Measurements from ENCODE around the gene PTPRK. TPM values are rescaled to one million over a fixed set of nuclear protein-coding genes. Genes with fewer than 3 reads are reported as not detected.
A peak's percentile ranks its signal among the peaks of the same experiment; 100 is the strongest.

Gene PTPRK
- total and polyA plus RNA-seq, 4 experiments from 2014 or later = 0.47 to 1.5 (median 0.61) TPM; not detected in 1

GRCh38 chr6:128479048-128479666, 41.2 kb downstream of the PTPRK start:
- H3K4me3 Mint-ChIP-seq = peak overlapping the region; percentile 76 to 87 (median 81)
- H3K27ac Mint-ChIP-seq = peak overlapping the region in 2 of 7 donors; percentile 32 to 42
- peak overlapping the region in 1 of 2 donors; percentile 36 for H3K4me3 ChIP-seq (ENCODE audit: low read length in 2 of 2)
- H3K27ac ChIP-seq (ENCODE audit: low read depth, low read length) = no peak overlapping the region
- peaks cover 9 to 13% (median 10%) of the 10 kb centered on the region in 4 donors for H3K4me1 Mint-ChIP-seq
- intact Hi-C loops (cut with micrococcal nuclease) = no loop called here
- peaks cover 0 to 2% (median 0%) of the 10 kb centered on the region in 8 donors for H3K9me3 Mint-ChIP-seq
- no peaks in the 10 kb centered on the region for H3K9me3 ChIP-seq (ENCODE audit: control insufficient read depth in 1 of 2, low read length in 2 of 2)
- ChIA-PET POLR2A (ENCODE audit: partially characterized antibody) (no interaction called here), CTCF (ENCODE audit: partially characterized antibody) (no interaction called here)
- no peaks in the 10 kb centered on the region for H3K27me3 Mint-ChIP-seq
- no peak for DNase-seq
- no peaks in the 10 kb centered on the region for H3K36me3 ChIP-seq (ENCODE audit: insufficient read depth, low read length)
- H3K27me3 ChIP-seq (ENCODE audit: insufficient read depth, low read length) = no peaks in the 10 kb centered on the region
- no peaks in the 10 kb centered on the region for H3K36me3 Mint-ChIP-seq
- H3K4me1 ChIP-seq (ENCODE audit: insufficient read depth, low read length) = peaks cover 8% of the 10 kb centered on the region

GRCh38 chr6:128478230-128479047, 42.0 kb downstream of the PTPRK start:
- Histone ChIP-seq H3K4me3 (ENCODE audit: low read length in 2 of 2) (peak overlapping the region; percentile 16 to 36), H3K27ac (ENCODE audit: low read depth, low read length) (no peak overlapping the region), H3K4me1 (ENCODE audit: insufficient read depth, low read length) (peaks cover 8% of the 10 kb centered on the region), H3K9me3 (ENCODE audit: control insufficient read depth in 1 of 2, low read length in 2 of 2) (no peaks in the 10 kb centered on the region), H3K27me3 (ENCODE audit: insufficient read depth, low read length) (no peaks in the 10 kb centered on the region), H3K36me3 (ENCODE audit: insufficient read depth, low read length) (no peaks in the 10 kb centered on the region)
- ChIA-PET CTCF (ENCODE audit: partially characterized antibody) (no interaction called here), POLR2A (ENCODE audit: partially characterized antibody) (no interaction called here)
- H3K27me3 Mint-ChIP-seq = no peaks in the 10 kb centered on the region
- peaks cover 9 to 13% (median 10%) of the 10 kb centered on the region in 4 donors for H3K4me1 Mint-ChIP-seq
- H3K9me3 Mint-ChIP-seq = peaks cover 0 to 2% (median 0%) of the 10 kb centered on the region in 8 donors
- H3K4me3 Mint-ChIP-seq = peak overlapping the region; percentile 76 to 87 (median 81)
- peak overlapping the region in 6 of 7 donors; percentile 27 to 72 (median 45) for H3K27ac Mint-ChIP-seq
- intact Hi-C loops (cut with micrococcal nuclease) = no loop called here
- peak in 1 of 5 donors; percentile 2 for DNase-seq
- H3K36me3 Mint-ChIP-seq = no peaks in the 10 kb centered on the region

GRCh38 chr6:128474933-128475332, 45.5 kb downstream of the PTPRK start:
- Mint-ChIP-seq H3K4me3 (no peak overlapping the region), H3K4me1 (peaks cover 8 to 13% (median 10%) of the 10 kb centered on the region in 4 donors), H3K27me3 (no peaks in the 10 kb centered on the region), H3K9me3 (no peaks in the 10 kb centered on the region), H3K36me3 (no peaks in the 10 kb centered on the region), H3K27ac (no peak overlapping the region)
- Histone ChIP-seq H3K4me1 (ENCODE audit: insufficient read depth, low read length) (peaks cover 8% of the 10 kb centered on the region), H3K27ac (ENCODE audit: low read depth, low read length) (no peak overlapping the region), H3K9me3 (ENCODE audit: control insufficient read depth in 1 of 2, low read length in 2 of 2) (no peaks in the 10 kb centered on the region), H3K36me3 (ENCODE audit: insufficient read depth, low read length) (no peaks in the 10 kb centered on the region), H3K27me3 (ENCODE audit: insufficient read depth, low read length) (no peaks in the 10 kb centered on the region), H3K4me3 (ENCODE audit: low read length in 2 of 2) (no peak overlapping the region)
- DNase-seq = no peak
- intact Hi-C loops (cut with micrococcal nuclease) = no loop called here
- ChIA-PET POLR2A (ENCODE audit: partially characterized antibody) (no interaction called here), CTCF (ENCODE audit: partially characterized antibody) (no interaction called here)

- Histone ChIP-seq H3K27ac (ENCODE audit: low read depth, low read length) (no peak overlapping the region), H3K4me3 (ENCODE audit: low read length in 2 of 2) (no peak overlapping the region), H3K9me3 (ENCODE audit: control insufficient read depth in 1 of 2, low read length in 2 of 2) (no peaks in the 10 kb centered on the region), H3K36me3 (ENCODE audit: insufficient read depth, low read length) (no peaks in the 10 kb centered on the region), H3K4me1 (ENCODE audit: insufficient read depth, low read length) (peaks cover 8% of the 10 kb centered on the region), H3K27me3 (ENCODE audit: insufficient read depth, low read length) (no peaks in the 10 kb centered on the region)
- no peaks in the 10 kb centered on the region for H3K27me3 Mint-ChIP-seq
- intact Hi-C loops (cut with micrococcal nuclease) = no loop called here
- POLR2A ChIA-PET (ENCODE audit: partially characterized antibody) = no interaction called here
- no peak overlapping the region for H3K4me3 Mint-ChIP-seq
- peaks cover 8 to 13% (median 10%) of the 10 kb centered on the region in 4 donors for H3K4me1 Mint-ChIP-seq
- H3K27ac Mint-ChIP-seq = no peak overlapping the region
- no peaks in the 10 kb centered on the region for H3K9me3 Mint-ChIP-seq
- no peaks in the 10 kb centered on the region for H3K36me3 Mint-ChIP-seq
- CTCF ChIA-PET (ENCODE audit: partially characterized antibody) = no interaction called here
- DNase-seq = no peak
Measured at GRCh38 chr6:128474481-128474880, 45.9 kb downstream of the PTPRK start.

- Mint-ChIP-seq H3K4me1 (no peaks in the 10 kb centered on the region), H3K9me3 (no peaks in the 10 kb centered on the region), H3K27me3 (no peaks in the 10 kb centered on the region), H3K4me3 (no peak overlapping the region), H3K27ac (no peak overlapping the region), H3K36me3 (no peaks in the 10 kb centered on the region)
- Histone ChIP-seq H3K9me3 (ENCODE audit: control insufficient read depth in 1 of 2, low read length in 2 of 2) (no peaks in the 10 kb centered on the region), H3K4me3 (ENCODE audit: low read length in 2 of 2) (no peak overlapping the region), H3K27ac (ENCODE audit: low read depth, low read length) (no peak overlapping the region), H3K36me3 (ENCODE audit: insufficient read depth, low read length) (no peaks in the 10 kb centered on the region), H3K27me3 (ENCODE audit: insufficient read depth, low read length) (no peaks in the 10 kb centered on the region), H3K4me1 (ENCODE audit: insufficient read depth, low read length) (no peaks in the 10 kb centered on the region)
- DNase-seq = no peak
- intact Hi-C loops (cut with micrococcal nuclease) = no loop called here
- ChIA-PET POLR2A (ENCODE audit: partially characterized antibody) (no interaction called here), CTCF (ENCODE audit: partially characterized antibody) (no interaction called here)
Measured at GRCh38 chr6:128471907-128472306, 48.5 kb downstream of the PTPRK start.

GRCh38 chr6:128465368-128466343, 54.7 kb downstream of the PTPRK start:
- no peak for DNase-seq
- Histone ChIP-seq H3K4me1 (ENCODE audit: insufficient read depth, low read length) (no peaks in the 10 kb centered on the region), H3K36me3 (ENCODE audit: insufficient read depth, low read length) (no peaks in the 10 kb centered on the region), H3K9me3 (ENCODE audit: control insufficient read depth in 1 of 2, low read length in 2 of 2) (no peaks in the 10 kb centered on the region), H3K27me3 (ENCODE audit: insufficient read depth, low read length) (no peaks in the 10 kb centered on the region), H3K4me3 (ENCODE audit: low read length in 2 of 2) (no peak overlapping the region), H3K27ac (ENCODE audit: low read depth, low read length) (no peak overlapping the region)
- CTCF ChIA-PET (ENCODE audit: partially characterized antibody) = interaction anchor here (0.7 to 1.3 kb wide), 2 partner anchors 14 to 508 kb away, joined by 3 read pairs; no protein-coding TSS in a partner anchor
- POLR2A ChIA-PET (ENCODE audit: partially characterized antibody) = no interaction called here
- H3K27ac Mint-ChIP-seq = no peak overlapping the region
- no peak overlapping the region for H3K4me3 Mint-ChIP-seq
- peaks cover 1 to 2% of the 10 kb centered on the region in 2 donors for H3K27me3 Mint-ChIP-seq
- no peaks in the 10 kb centered on the region for H3K36me3 Mint-ChIP-seq
- H3K9me3 Mint-ChIP-seq = no peaks in the 10 kb centered on the region
- intact Hi-C loops (cut with micrococcal nuclease) = no loop called here
- no peaks in the 10 kb centered on the region for H3K4me1 Mint-ChIP-seq

GRCh38 chr6:128464790-128465189, 55.6 kb downstream of the PTPRK start:
- no peaks in the 10 kb centered on the region for H3K4me1 Mint-ChIP-seq
- no peak overlapping the region for H3K4me3 Mint-ChIP-seq
- Histone ChIP-seq H3K4me1 (ENCODE audit: insufficient read depth, low read length) (no peaks in the 10 kb centered on the region), H3K9me3 (ENCODE audit: control insufficient read depth in 1 of 2, low read length in 2 of 2) (no peaks in the 10 kb centered on the region), H3K4me3 (ENCODE audit: low read length in 2 of 2) (no peak overlapping the region), H3K27ac (ENCODE audit: low read depth, low read length) (no peak overlapping the region), H3K36me3 (ENCODE audit: insufficient read depth, low read length) (no peaks in the 10 kb centered on the region), H3K27me3 (ENCODE audit: insufficient read depth, low read length) (no peaks in the 10 kb centered on the region)
- peaks cover 1 to 2% of the 10 kb centered on the region in 2 donors for H3K27me3 Mint-ChIP-seq
- CTCF ChIA-PET (ENCODE audit: partially characterized antibody) = interaction anchor here (0.7 to 1.3 kb wide), 2 partner anchors 15 to 507 kb away, joined by 3 read pairs; no protein-coding TSS in a partner anchor
- intact Hi-C loops (cut with micrococcal nuclease) = no loop called here
- POLR2A ChIA-PET (ENCODE audit: partially characterized antibody) = no interaction called here
- DNase-seq = no peak
- no peaks in the 10 kb centered on the region for H3K36me3 Mint-ChIP-seq
- no peaks in the 10 kb centered on the region for H3K9me3 Mint-ChIP-seq
- H3K27ac Mint-ChIP-seq = no peak overlapping the region
